A172 (cell line): Measurements from ENCODE around the gene PTGES3L. TPM values are rescaled to one million over a fixed set of nuclear protein-coding genes. Genes with fewer than 3 reads are reported as not detected.
"Not testable (repeated sequence)": the region's sequence is repeated elsewhere in the genome, so short reads cannot be mapped to it uniquely, and the experiment has no call there.

Experiments
- DNase-seq: peaks from one replicate; pipeline ENCODE4 v3.0.0-alpha.2; 2015; ENCODE audit warnings: low spot score
- total RNA-seq: library from RNA; depleted of rRNA; stranded (reverse); fragments of >200 nt; shearing (Covaris generic); gene quantifications from 2 replicates; pipeline ENCODE4 v1.2.3, GENCODE V29; 2014; rRNA removed

PTGES3L gene
- total RNA-seq, 1 experiment from 2014 or later: 0.43 TPM

DNA sequence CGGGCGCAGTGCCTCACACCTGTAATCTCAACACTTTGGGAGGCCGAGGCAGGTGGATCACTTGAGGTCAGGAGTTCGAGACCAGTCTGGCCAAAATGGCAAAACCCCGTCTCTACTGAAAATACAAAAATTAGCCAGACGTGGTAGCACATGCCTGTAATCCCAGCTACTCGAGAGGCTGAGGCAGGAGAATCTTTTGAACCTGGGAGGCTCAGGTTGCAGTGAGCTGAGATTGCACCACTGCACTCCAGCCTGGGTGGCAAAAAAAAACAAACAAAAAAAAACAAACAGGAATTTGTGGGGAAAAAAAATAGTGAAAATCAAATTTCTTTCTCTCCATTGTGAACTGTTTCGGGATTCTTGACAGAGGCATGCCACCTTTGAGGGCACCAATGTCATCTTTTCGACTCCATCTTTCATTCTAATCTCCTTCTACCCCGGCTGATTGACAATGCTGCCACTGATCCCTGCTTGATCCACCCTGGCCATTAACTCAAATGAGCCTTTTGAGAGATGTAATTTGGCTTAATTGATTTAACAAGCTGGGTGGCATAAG lies 60.3 kb downstream of the PTGES3L start:
- not testable (repeated sequence) for DNase-seq

- no peak for DNase-seq
Observed at GRCh38 chr17:42918902-42919521, 60.9 kb downstream of the PTGES3L start.

Other genes starting within 250 kb of the PTGES3L start
- gene EZH1, start 235.0 kb downstream of the PTGES3L start, total RNA-seq: 7.2 and 10.3 TPM in 2 replicates
- not detected in 2 replicates for gene RAMP2, start 218.9 kb downstream of the PTGES3L start, total RNA-seq
- 174 and 181 TPM in 2 replicates for gene VPS25, start 206.6 kb downstream of the PTGES3L start, total RNA-seq
- gene WNK4, start 199.5 kb downstream of the PTGES3L start, total RNA-seq: 0.34 and 0.50 TPM in 2 replicates
- 112 and 122 TPM in 2 replicates for gene COA3, start 181.4 kb downstream of the PTGES3L start, total RNA-seq
- 0.03 and 0.29 TPM in 2 replicates for gene CNTD1, start 181.2 kb downstream of the PTGES3L start, total RNA-seq
- gene BECN1, start 155.8 kb downstream of the PTGES3L start, total RNA-seq: 113 and 134 TPM in 2 replicates
- gene PSME3, start 146.7 kb downstream of the PTGES3L start, total RNA-seq: 185 and 217 TPM in 2 replicates
- gene AOC2, start 135.5 kb downstream of the PTGES3L start, total RNA-seq: 0.10 TPM in 1 of 2 replicates, not detected in the other
- 0.09 and 0.41 TPM in 2 replicates for gene AOC3, start 128.9 kb downstream of the PTGES3L start, total RNA-seq
- not detected in 2 replicates for gene G6PC1, start 79.3 kb downstream of the PTGES3L start, total RNA-seq
- 37.4 and 42.1 TPM in 2 replicates for gene AARSD1, start 15.6 kb downstream of the PTGES3L start, total RNA-seq
- gene RUNDC1, start 485 bp upstream of the PTGES3L start, total RNA-seq: 7.4 and 8.5 TPM in 2 replicates
- gene RPL27, start 18.3 kb upstream of the PTGES3L start, total RNA-seq: 1,148 and 1,169 TPM in 2 replicates
- gene IFI35, start 26.7 kb upstream of the PTGES3L start, total RNA-seq: 79.5 and 84.2 TPM in 2 replicates
- gene VAT1, start 42.3 kb upstream of the PTGES3L start, total RNA-seq: 362 and 414 TPM in 2 replicates
- 0.05 TPM in 1 of 2 replicates, not detected in the other for gene RND2, start 45.2 kb upstream of the PTGES3L start, total RNA-seq
- gene BRCA1, start 145.3 kb upstream of the PTGES3L start, total RNA-seq: 46.0 and 51.1 TPM in 2 replicates
- gene NBR1, start 191.1 kb upstream of the PTGES3L start, total RNA-seq: 81.9 and 93.0 TPM in 2 replicates
- gene TMEM106A, start 231.8 kb upstream of the PTGES3L start, total RNA-seq: 4.9 and 5.3 TPM in 2 replicates
- not detected in 2 replicates for gene CCDC200, start 248.5 kb upstream of the PTGES3L start, total RNA-seq